Measurements from ENCODE around the gene OR10A7. TPM values are rescaled to one million over a fixed set of nuclear protein-coding genes. Genes with fewer than 3 reads are reported as not detected.

The OR10A7 gene
- total and polyA plus RNA-seq, 2 donors (not counting 3 experiments of a cell fraction or from before 2014, with no cell fraction given), result not detected

- peaks cover 0 to 5% of the 10 kb centered on the region in 2 experiments for H3K27me3 ChIP-seq (ENCODE audit: control insufficient read depth in 2 of 2, insufficient read depth in 2 of 2, low read length in 2 of 2)
- H3K36me3 ChIP-seq (ENCODE audit: control insufficient read depth in 2 of 2, extremely low read depth in 1 of 2, insufficient read depth in 2 of 2, low read length in 2 of 2), result no peaks in the 10 kb centered on the region
- no peaks in the 10 kb centered on the region for H3K9me1 ChIP-seq (replicated peaks; ENCODE audit: control insufficient read depth, extremely low read depth, insufficient read depth, low read length)
- H3K4me1 ChIP-seq (ENCODE audit: control insufficient read depth, extremely low read depth, insufficient read depth, low read length), result no peaks in the 10 kb centered on the region
- no peak overlapping the region for H2AFZ ChIP-seq (ENCODE audit: low read depth, low read length)
- no peak overlapping the region for H3K27ac ChIP-seq (ENCODE audit: insufficient read depth, low read depth, low read length)
- BruUV-seq (replicated peaks), result no TSS peak
- no peaks in the 10 kb centered on the region for H3K9me3 ChIP-seq (replicated peaks; ENCODE audit: control insufficient read depth, insufficient read depth, low read length)
- intact Hi-C loops (cut with micrococcal nuclease), result loop anchor here (5.0 kb wide), 1 partner anchor 534 kb away; the partner anchor contains the start of gene RDH5
- DNase-seq (ENCODE audit: low read depth, low spot score) (no peak), FAIRE-seq (no peak)
- dilution Hi-C loops (cut with MboI; ENCODE audit: extremely low pct_ligation_motif_present, low sequenced_read_pairs), result no loop called here
- no peak overlapping the region for H3K9ac ChIP-seq (replicated peaks; ENCODE audit: extremely low read depth, insufficient read depth, low read length)
- no peaks in the 10 kb centered on the region for H3K79me2 ChIP-seq (ENCODE audit: control insufficient read depth, insufficient read depth, low read length)
- ChIA-PET CTCF (interaction anchor here (0.5 to 2.9 kb wide), 15 partner anchors 9 to 549 kb away, joined by 3 to 62 read pairs (median 5); partner anchors contain the start of gene RDH5), POLR2A (no interaction called here)
- H3K4me3 ChIP-seq (replicated peaks in 1 of 3; ENCODE audit: insufficient read depth in 1 of 3, low read depth in 1 of 3, low read length in 3 of 3), result no peak overlapping the region
- no peak for TF ChIP-seq MYC (IDR thresholded peaks at IDR 0.05; ENCODE audit: low read depth, low read length)
- no peak for TF ChIP-seq JUN (IDR thresholded peaks at IDR 0.05; ENCODE audit: borderline replicate concordance, insufficient read depth, insufficient read length, low read depth)
- TF ChIP-seq FOS (IDR thresholded peaks at IDR 0.05; ENCODE audit: borderline replicate concordance, insufficient read depth, low read length), result no peak
- TF ChIP-seq GATA2 (IDR thresholded peaks at IDR 0.05; ENCODE audit: insufficient read depth, insufficient read length, low read depth, low read length), result no peak
- no peak for TF ChIP-seq POLR2A (IDR thresholded peaks at IDR 0.05; ENCODE audit: low read depth, low read length)
- TF ChIP-seq MAX (IDR thresholded peaks at IDR 0.05; ENCODE audit: insufficient read depth, insufficient read length), result no peak
- no peak for TF ChIP-seq CTCF (IDR thresholded peaks at IDR 0.05; ENCODE audit: extremely low read depth in 1 of 2, insufficient read depth in 1 of 2, low read depth in 1 of 2, low read length in 2 of 2)
- no peak for TF ChIP-seq POLR2AphosphoS5 (IDR thresholded peaks at IDR 0.05; ENCODE audit: insufficient read depth, low read depth, low read length)
- no peak for TF ChIP-seq EZH2 (IDR thresholded peaks at IDR 0.05; ENCODE audit: borderline replicate concordance, low read depth, low read length, severe bottlenecking)
- H4K20me1 ChIP-seq (replicated peaks; ENCODE audit: control insufficient read depth, extremely low read depth, insufficient read depth, low read length), result no peaks in the 10 kb centered on the region
- H3K4me2 ChIP-seq (ENCODE audit: insufficient read depth, low read length), result no peak overlapping the region
Measured at GRCh38 chr12:55188573-55188972, 32.3 kb upstream of the OR10A7 start.

Data from endothelial cell of umbilical vein (primary cell).